Right atrium auricular region (tissue), 2 donors: ENCODE results near the gene SAFB. TPM values are rescaled to one million over a fixed set of nuclear protein-coding genes. Genes with fewer than 3 reads are reported as not detected.

Experiments
- DNase-seq: peaks from one replicate; pipeline ENCODE4 v3.0.0-alpha.2; 2019; ENCODE audit warnings: low spot score
- H3K27ac ChIP-seq, 2 donors: fragments of 200-600 bp; sonication (generic); 1 replicate in 1 of 2; 2 replicates in 1 of 2; pipeline ENCODE4 v1.5.1; 2016 to 2019
- H3K27me3 ChIP-seq, 2 donors: fragments of 200-600 bp; sonication (generic); one replicate each; pipeline versions ENCODE4 v1.5.1 to v1.6.0; 2017 to 2019
- H3K36me3 ChIP-seq: fragments of 200-600 bp; sonication (generic); one replicate; pipeline ENCODE4 v1.5.1; 2016
- H3K4me1 ChIP-seq, 2 donors: fragments of 200-600 bp; sonication (generic); one replicate each; pipeline versions ENCODE4 v1.5.1 to v1.6.0; 2017 to 2019
- H3K4me3 ChIP-seq, 2 donors: fragments of 200-600 bp; sonication (generic); 1 replicate in 1 of 2; 2 replicates in 1 of 2; pipeline ENCODE4 v1.5.1; 2017 to 2019; ENCODE audit warnings: mild to moderate bottlenecking in 1 of 2, moderate library complexity in 1 of 2
- H3K9me3 ChIP-seq, 2 donors: fragments of 200-600 bp; sonication (generic); one replicate each; pipeline ENCODE4 v1.5.1; 2019
- CTCF ChIP-seq, 2 donors: fragments of 200-600 bp; sonication (generic); IDR thresholded peaks; one replicate each; pipeline ENCODE4 v1.5.1; 2019; ENCODE audit warnings: antibody characterized with exemption in 2 of 2
- total RNA-seq, 2 donors: library from RNA; depleted of rRNA; stranded (reverse); fragments of >200 nt; gene quantifications; one replicate each; pipeline ENCODE4 v1.1.0, GENCODE V29; 2016

Gene SAFB
- total RNA-seq, 2 donors from 2014 or later = 31.9 to 32.7 TPM

- H3K4me3 ChIP-seq = peak overlapping the region; percentile 98 to 99
- H3K36me3 ChIP-seq = peaks cover 59% of the 10 kb centered on the region
- DNase-seq = no peak
- H3K27me3 ChIP-seq = no peaks in the 10 kb centered on the region
- H3K4me1 ChIP-seq = peaks cover 0 to 75% of the 10 kb centered on the region in 2 donors
- no peaks in the 10 kb centered on the region for H3K9me3 ChIP-seq
- H3K27ac ChIP-seq = peak overlapping the region; percentile 97 to 98
- no peak for TF ChIP-seq CTCF (IDR thresholded peaks at IDR 0.05)
Measured at GRCh38 chr19:5624741-5625278, 1.9 kb downstream of the SAFB start.

GRCh38 chr19:5625641-5626040 is 2.8 kb downstream of the SAFB start:
- H3K27ac ChIP-seq = no peak overlapping the region
- no peaks in the 10 kb centered on the region for H3K27me3 ChIP-seq
- no peak overlapping the region for H3K4me3 ChIP-seq
- no peak for DNase-seq
- peaks cover 0 to 75% of the 10 kb centered on the region in 2 donors for H3K4me1 ChIP-seq
- H3K9me3 ChIP-seq = no peaks in the 10 kb centered on the region
- H3K36me3 ChIP-seq = peaks cover 60% of the 10 kb centered on the region
- TF ChIP-seq CTCF (IDR thresholded peaks at IDR 0.05) = no peak

- no peaks in the 10 kb centered on the region for H3K27me3 ChIP-seq
- peaks cover 54% of the 10 kb centered on the region for H3K36me3 ChIP-seq
- no peak overlapping the region for H3K4me3 ChIP-seq
- TF ChIP-seq CTCF (IDR thresholded peaks at IDR 0.05) = no peak
- no peak overlapping the region for H3K27ac ChIP-seq
- peaks cover 0 to 82% of the 10 kb centered on the region in 2 donors for H3K4me1 ChIP-seq
- DNase-seq = no peak
- H3K9me3 ChIP-seq = no peaks in the 10 kb centered on the region
Measured at GRCh38 chr19:5627395-5627904, 4.6 kb downstream of the SAFB start.

- Histone ChIP-seq H3K9me3 (no peaks in the 10 kb centered on the region), H3K27ac (peak overlapping the region in 1 of 2 donors; percentile 44), H3K4me3 (no peak overlapping the region), H3K27me3 (no peaks in the 10 kb centered on the region), H3K36me3 (peaks cover 54% of the 10 kb centered on the region), H3K4me1 (peaks cover 0 to 91% of the 10 kb centered on the region in 2 donors)
- TF ChIP-seq CTCF (IDR thresholded peaks at IDR 0.05) = no peak
- DNase-seq = no peak
Measured at GRCh38 chr19:5628461-5628860, 5.6 kb downstream of the SAFB start.

- peaks cover 54% of the 10 kb centered on the region for H3K36me3 ChIP-seq
- TF ChIP-seq CTCF (IDR thresholded peaks at IDR 0.05) = no peak
- H3K4me1 ChIP-seq = peaks cover 0 to 91% of the 10 kb centered on the region in 2 donors
- DNase-seq = no peak
- no peaks in the 10 kb centered on the region for H3K9me3 ChIP-seq
- H3K27me3 ChIP-seq = no peaks in the 10 kb centered on the region
- H3K4me3 ChIP-seq = no peak overlapping the region
- no peak overlapping the region for H3K27ac ChIP-seq
Measured at GRCh38 chr19:5628919-5629481, 6.1 kb downstream of the SAFB start.
